ENCODE data around the gene SLC25A41.

- TF ChIP-seq CTCF (IDR thresholded peaks at IDR 0.05; ENCODE audit: insufficient read depth, low read length, poor library complexity, severe bottlenecking) (no peak), EZH2phosphoT487 (conservative IDR thresholded peaks at IDR 0.05; ENCODE audit: low read length) (no peak)
Observed at GRCh38 chr19:6378486-6378885, 55.1 kb downstream of the SLC25A41 start.

Measured in SU-DHL-6 (cell line).